Measurements from ENCODE around the gene AUP1. TPM values are rescaled to one million over a fixed set of nuclear protein-coding genes. Genes with fewer than 3 reads are reported as not detected.

The AUP1 gene
- total RNA-seq, 1 donor from 2014 or later, result 57.4 TPM

DNA sequence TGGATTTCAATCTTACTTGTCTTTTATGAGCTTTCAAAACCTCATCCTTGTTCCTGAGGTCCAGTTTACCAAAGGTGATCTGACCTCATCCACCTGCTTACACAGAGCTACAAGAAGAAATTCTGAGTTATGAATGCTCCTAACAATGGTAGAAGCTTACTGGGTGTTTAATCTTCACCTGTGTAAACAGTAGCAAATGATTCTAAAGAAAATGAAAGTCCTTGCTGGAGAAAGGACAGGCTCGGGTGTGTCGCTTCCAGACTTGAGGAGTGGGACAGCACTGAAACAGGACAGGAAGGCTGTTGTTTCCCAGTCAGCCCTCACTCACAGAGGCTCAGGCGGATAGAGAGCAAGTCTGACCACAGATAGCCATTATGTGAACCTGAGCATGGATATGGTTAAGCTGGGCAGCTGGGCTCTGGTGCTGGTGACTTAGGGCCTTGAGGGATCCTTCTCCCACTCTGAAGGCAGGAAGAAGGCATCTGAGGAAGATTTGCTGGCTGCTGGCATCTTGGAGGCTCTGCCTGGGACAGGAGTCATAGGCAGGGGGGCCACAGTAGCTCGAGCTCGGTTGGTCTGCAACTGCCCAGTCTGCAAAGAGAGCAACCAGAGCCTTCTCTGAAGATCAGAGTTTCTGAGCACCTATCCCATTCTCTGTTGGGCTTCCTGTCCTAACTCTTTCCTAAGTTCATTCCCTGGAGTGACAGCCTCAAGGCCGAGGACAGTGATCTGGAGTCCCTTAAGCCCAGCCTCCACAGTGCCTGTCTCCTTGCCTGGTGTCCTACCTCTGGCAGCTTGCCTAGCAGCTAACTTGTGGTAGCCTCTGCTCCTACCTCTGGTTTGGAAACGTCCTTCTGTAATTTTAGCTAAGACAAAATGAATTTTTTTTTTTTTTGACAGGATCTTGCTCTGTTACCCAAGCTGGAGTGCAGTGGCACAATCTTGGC lies 29.1 kb upstream of the AUP1 start:
- peaks cover 16 to 36% (median 28%) of the 10 kb centered on the region in 3 donors for H3K27me3 ChIP-seq (ENCODE audit: control insufficient read depth in 3 of 3, insufficient read depth in 3 of 3, low read length in 3 of 3)
- H3K9me3 ChIP-seq (ENCODE audit: control insufficient read depth in 3 of 3, low read length in 3 of 3), result no peaks in the 10 kb centered on the region
- no peak overlapping the region for H3K9ac ChIP-seq (ENCODE audit: low read depth in 1 of 3, low read length in 3 of 3)
- peaks cover 0 to 13% (median 3%) of the 10 kb centered on the region in 3 donors for H3K4me1 ChIP-seq (ENCODE audit: control insufficient read depth in 3 of 3, insufficient read depth in 3 of 3, low read length in 3 of 3)
- H3K27ac ChIP-seq (ENCODE audit: low read depth, low read length), result no peak overlapping the region
- H3K36me3 ChIP-seq (ENCODE audit: control insufficient read depth in 3 of 3, insufficient read depth in 3 of 3, low read length in 3 of 3), result peaks cover 0 to 3% (median 0%) of the 10 kb centered on the region in 3 donors
- H3K4me3 ChIP-seq (ENCODE audit: low read length in 3 of 3), result no peak overlapping the region

DNA sequence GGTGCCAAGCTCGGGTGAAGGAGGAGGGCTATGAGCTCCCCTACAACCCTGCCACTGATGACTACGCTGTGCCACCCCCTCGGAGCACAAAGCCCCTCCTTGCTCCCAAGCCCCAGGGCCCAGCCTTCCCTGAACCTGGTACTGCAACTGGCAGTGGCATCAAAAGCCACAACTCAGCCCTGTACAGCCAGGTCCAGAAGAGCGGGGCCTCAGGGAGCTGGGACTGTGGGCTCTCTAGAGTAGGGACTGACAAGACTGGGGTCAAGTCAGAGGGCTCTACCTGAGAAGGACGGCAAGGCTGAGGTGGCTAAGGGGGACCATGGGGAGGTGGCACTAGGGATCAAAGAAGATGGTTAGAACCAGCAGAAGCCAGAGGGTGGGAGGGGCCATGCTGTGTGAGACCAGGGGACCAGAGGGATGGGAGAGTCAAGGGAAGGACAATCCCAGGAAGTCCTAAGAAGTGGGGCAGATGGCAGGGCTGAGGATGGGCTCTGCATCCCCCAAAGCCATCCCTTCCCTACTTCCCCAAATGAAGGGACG lies 27.4 kb upstream of the AUP1 start:
- peaks cover 0 to 3% (median 0%) of the 10 kb centered on the region in 3 donors for H3K36me3 ChIP-seq (ENCODE audit: control insufficient read depth in 3 of 3, insufficient read depth in 3 of 3, low read length in 3 of 3)
- H3K4me1 ChIP-seq (ENCODE audit: control insufficient read depth in 3 of 3, insufficient read depth in 3 of 3, low read length in 3 of 3), result peaks cover 3 to 18% (median 6%) of the 10 kb centered on the region in 3 donors
- H3K9ac ChIP-seq (ENCODE audit: low read depth in 1 of 3, low read length in 3 of 3), result no peak overlapping the region

DNA sequence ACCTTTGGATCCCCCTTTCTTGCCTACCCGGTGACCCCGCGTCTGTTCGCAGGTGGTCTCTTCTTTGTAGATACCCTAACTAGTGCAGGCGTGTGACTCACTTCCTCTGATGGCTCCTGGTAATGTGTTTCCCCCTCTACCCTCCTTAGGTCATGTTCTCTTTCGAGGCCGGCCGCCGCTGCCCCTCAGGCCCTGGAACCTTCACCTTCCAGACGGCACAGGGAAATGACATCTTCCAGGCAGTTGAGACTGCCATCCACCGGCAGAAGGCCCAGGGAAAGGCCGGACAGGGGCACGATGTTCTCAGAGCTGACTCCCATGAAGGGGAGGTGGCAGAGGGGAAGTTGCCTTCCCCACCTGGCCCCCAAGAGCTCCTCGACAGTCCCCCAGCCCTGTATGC lies 26.7 kb upstream of the AUP1 start:
- H3K27me3 ChIP-seq (ENCODE audit: control insufficient read depth in 3 of 3, insufficient read depth in 3 of 3, low read length in 3 of 3), result peaks cover 8 to 49% (median 40%) of the 10 kb centered on the region in 3 donors
- H3K9me3 ChIP-seq (ENCODE audit: control insufficient read depth in 3 of 3, low read length in 3 of 3), result no peaks in the 10 kb centered on the region
- peaks cover 3 to 18% (median 6%) of the 10 kb centered on the region in 3 donors for H3K4me1 ChIP-seq (ENCODE audit: control insufficient read depth in 3 of 3, insufficient read depth in 3 of 3, low read length in 3 of 3)
- H3K9ac ChIP-seq (ENCODE audit: low read depth in 1 of 3, low read length in 3 of 3), result no peak overlapping the region
- H3K36me3 ChIP-seq (ENCODE audit: control insufficient read depth in 3 of 3, insufficient read depth in 3 of 3, low read length in 3 of 3), result peaks cover 0 to 3% (median 0%) of the 10 kb centered on the region in 3 donors
- H3K27ac ChIP-seq (ENCODE audit: low read depth, low read length), result no peak overlapping the region
- H3K4me3 ChIP-seq (ENCODE audit: low read length in 3 of 3), result peak overlapping the region in 1 of 3 donors; percentile 75

More for the DNA sequence above, 27.4 kb upstream of the AUP1 start:
- Histone ChIP-seq H3K27me3 (ENCODE audit: control insufficient read depth in 3 of 3, insufficient read depth in 3 of 3, low read length in 3 of 3) (peaks cover 9 to 44% (median 38%) of the 10 kb centered on the region in 3 donors), H3K27ac (ENCODE audit: low read depth, low read length) (no peak overlapping the region), H3K4me3 (ENCODE audit: low read length in 3 of 3) (no peak overlapping the region), H3K9me3 (ENCODE audit: control insufficient read depth in 3 of 3, low read length in 3 of 3) (no peaks in the 10 kb centered on the region)

DNA sequence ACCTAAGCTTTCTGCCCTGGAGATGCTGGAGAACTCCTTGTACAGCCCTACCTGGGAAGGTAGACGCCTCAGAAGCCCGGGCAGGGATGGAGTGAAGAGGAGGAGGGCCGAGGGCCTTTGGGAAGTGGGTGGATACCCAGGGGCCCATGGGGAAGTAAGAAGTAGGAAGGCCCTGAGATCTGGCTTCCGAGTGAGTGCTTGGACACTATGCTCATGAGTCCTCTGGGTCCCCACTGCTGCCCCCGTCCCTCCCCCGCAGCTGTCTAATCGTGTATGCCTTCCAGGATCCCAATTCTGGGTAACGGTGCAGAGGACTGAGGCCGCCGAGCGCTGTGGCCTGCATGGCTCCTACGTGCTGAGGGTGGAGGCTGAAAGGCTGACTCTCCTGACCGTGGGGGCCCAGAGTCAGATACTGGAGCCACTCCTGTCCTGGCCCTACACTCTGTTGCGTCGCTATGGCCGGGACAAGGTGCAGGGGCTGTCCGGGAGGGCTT lies 26.2 kb upstream of the AUP1 start:
- Histone ChIP-seq H3K27me3 (ENCODE audit: control insufficient read depth in 3 of 3, insufficient read depth in 3 of 3, low read length in 3 of 3) (peaks cover 8 to 50% (median 40%) of the 10 kb centered on the region in 3 donors), H3K4me3 (ENCODE audit: low read length in 3 of 3) (peak overlapping the region; percentile 75 to 84 (median 78)), H3K9ac (ENCODE audit: low read depth in 1 of 3, low read length in 3 of 3) (peak overlapping the region in 1 of 3 donors; percentile 69), H3K9me3 (ENCODE audit: control insufficient read depth in 3 of 3, low read length in 3 of 3) (no peaks in the 10 kb centered on the region), H3K36me3 (ENCODE audit: control insufficient read depth in 3 of 3, insufficient read depth in 3 of 3, low read length in 3 of 3) (peaks cover 0 to 3% (median 0%) of the 10 kb centered on the region in 3 donors), H3K27ac (ENCODE audit: low read depth, low read length) (no peak overlapping the region), H3K4me1 (ENCODE audit: control insufficient read depth in 3 of 3, insufficient read depth in 3 of 3, low read length in 3 of 3) (peaks cover 3 to 18% (median 6%) of the 10 kb centered on the region in 3 donors)

DNA sequence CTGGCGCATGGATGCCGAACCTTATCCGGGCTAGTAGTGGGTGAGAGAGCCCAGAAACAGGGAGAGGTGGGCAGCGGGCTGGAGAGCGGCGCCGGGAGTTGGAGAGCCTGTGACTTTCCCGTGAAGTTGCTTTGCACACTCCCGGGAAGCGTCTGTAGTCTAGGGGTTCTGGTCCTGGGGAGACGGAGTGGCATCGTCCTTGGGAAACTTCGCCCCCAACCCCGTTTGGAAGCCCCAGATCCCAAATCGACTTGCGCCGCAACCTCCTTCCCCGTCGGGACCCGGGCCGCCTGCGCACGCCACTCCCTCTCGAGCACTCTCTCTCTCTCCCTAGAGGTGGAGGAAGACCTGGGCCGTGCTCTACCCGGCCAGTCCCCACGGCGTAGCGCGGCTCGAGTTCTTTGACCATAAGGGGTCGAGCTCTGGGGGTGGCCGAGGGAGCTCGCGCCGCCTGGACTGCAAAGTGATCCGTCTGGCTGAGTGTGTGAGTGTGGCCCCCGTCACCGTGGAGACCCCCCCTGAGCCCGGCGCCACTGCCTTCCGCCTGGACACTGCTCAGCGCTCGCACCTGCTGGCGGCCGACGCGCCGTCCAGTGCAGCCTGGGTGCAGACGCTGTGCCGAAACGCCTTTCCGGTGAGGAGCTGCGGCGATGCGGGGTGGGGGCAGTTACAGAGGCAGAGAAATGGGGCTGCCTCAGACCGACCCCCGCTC lies 25.5 kb upstream of the AUP1 start:
- no peaks in the 10 kb centered on the region for H3K9me3 ChIP-seq (ENCODE audit: control insufficient read depth in 3 of 3, low read length in 3 of 3)
- peaks cover 3 to 20% (median 6%) of the 10 kb centered on the region in 3 donors for H3K4me1 ChIP-seq (ENCODE audit: control insufficient read depth in 3 of 3, insufficient read depth in 3 of 3, low read length in 3 of 3)
- peak overlapping the region; percentile 71 for H3K27ac ChIP-seq (ENCODE audit: low read depth, low read length)

DNA sequence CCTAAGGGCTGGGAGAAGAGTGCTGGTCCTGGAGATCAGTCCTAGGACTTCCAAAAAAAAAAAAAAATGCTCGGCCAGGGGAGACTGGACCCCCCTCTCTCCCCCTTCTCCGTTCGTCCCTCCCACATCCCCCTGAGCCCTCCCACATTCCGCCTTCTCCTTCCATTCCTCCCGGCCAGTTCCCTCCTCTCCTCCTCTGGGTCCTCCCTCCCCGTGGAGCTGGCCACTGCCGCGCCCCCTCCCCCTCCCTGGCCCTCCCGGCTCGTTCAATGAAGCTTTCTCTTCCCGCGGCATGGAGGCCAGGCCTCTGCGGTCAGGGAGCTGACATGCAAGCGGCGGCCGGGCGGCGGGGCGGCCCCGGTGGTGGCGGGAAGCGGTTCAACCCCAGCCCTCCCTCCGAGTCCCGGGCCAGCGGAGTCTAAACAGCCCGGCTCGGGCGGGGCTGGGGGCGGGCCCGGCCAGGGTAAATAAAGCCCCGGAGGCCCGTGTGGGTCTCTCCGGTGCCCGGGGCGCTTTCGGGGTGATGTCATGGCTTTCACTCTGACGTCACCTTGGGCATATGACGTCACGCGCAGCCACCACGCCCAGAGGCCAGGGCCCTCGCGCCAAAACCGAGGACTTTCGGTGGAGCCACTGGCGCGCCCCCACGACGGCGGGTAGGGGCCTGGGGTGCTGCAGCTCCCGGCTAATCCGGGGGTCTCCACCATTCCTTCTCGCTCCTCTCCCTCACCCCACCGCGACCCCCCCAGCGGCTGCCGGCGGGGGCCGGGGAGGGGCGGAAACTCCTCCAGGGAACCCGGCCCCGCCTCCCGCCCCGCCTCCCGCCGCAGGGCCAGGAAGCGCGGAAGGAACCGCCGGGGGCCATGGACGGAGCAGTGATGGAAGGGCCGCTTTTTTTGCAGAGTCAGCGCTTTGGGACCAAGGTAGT lies 24.6 kb upstream of the AUP1 start, which contains the start of the genes DOK1 and LOXL3:
TSS of gene DOK1 (plus strand) at position 829 of the 928 bp plus-strand sequence. CDS start at position 864, 35 bp downstream.
TSS of gene LOXL3 (minus strand) at position 51 of the 928 bp plus-strand sequence. CDS start 1,308 bp downstream, outside the sequence.
- peak within 1 kb of the TSS; percentile 75 to 84 (median 78) for H3K4me3 ChIP-seq (ENCODE audit: low read length in 3 of 3)
- peak within 1 kb of the TSS; percentile 71 for H3K27ac ChIP-seq (ENCODE audit: low read depth, low read length)
- H3K36me3 ChIP-seq (ENCODE audit: control insufficient read depth in 3 of 3, insufficient read depth in 3 of 3, low read length in 3 of 3), result peaks cover 0 to 3% (median 0%) of the 10 kb centered on the region in 3 donors
- H3K9ac ChIP-seq (ENCODE audit: low read depth in 1 of 3, low read length in 3 of 3), result peak within 1 kb of the TSS; percentile 65 to 69 (median 68)
- peaks cover 11 to 28% (median 13%) of the 10 kb centered on the region in 3 donors for H3K4me1 ChIP-seq (ENCODE audit: control insufficient read depth in 3 of 3, insufficient read depth in 3 of 3, low read length in 3 of 3)
- H3K27me3 ChIP-seq (ENCODE audit: control insufficient read depth in 3 of 3, insufficient read depth in 3 of 3, low read length in 3 of 3), result peaks cover 15 to 58% (median 50%) of the 10 kb centered on the region in 3 donors
- H3K9me3 ChIP-seq (ENCODE audit: control insufficient read depth in 3 of 3, low read length in 3 of 3), result no peaks in the 10 kb centered on the region

More for the DNA sequence above, 25.5 kb upstream of the AUP1 start:
- Histone ChIP-seq H3K27me3 (ENCODE audit: control insufficient read depth in 3 of 3, insufficient read depth in 3 of 3, low read length in 3 of 3) (peaks cover 10 to 50% (median 44%) of the 10 kb centered on the region in 3 donors), H3K36me3 (ENCODE audit: control insufficient read depth in 3 of 3, insufficient read depth in 3 of 3, low read length in 3 of 3) (peaks cover 0 to 3% (median 0%) of the 10 kb centered on the region in 3 donors), H3K4me3 (ENCODE audit: low read length in 3 of 3) (peak overlapping the region; percentile 75 to 84 (median 78)), H3K9ac (ENCODE audit: low read depth in 1 of 3, low read length in 3 of 3) (peak overlapping the region; percentile 65 to 69 (median 68))

DNA sequence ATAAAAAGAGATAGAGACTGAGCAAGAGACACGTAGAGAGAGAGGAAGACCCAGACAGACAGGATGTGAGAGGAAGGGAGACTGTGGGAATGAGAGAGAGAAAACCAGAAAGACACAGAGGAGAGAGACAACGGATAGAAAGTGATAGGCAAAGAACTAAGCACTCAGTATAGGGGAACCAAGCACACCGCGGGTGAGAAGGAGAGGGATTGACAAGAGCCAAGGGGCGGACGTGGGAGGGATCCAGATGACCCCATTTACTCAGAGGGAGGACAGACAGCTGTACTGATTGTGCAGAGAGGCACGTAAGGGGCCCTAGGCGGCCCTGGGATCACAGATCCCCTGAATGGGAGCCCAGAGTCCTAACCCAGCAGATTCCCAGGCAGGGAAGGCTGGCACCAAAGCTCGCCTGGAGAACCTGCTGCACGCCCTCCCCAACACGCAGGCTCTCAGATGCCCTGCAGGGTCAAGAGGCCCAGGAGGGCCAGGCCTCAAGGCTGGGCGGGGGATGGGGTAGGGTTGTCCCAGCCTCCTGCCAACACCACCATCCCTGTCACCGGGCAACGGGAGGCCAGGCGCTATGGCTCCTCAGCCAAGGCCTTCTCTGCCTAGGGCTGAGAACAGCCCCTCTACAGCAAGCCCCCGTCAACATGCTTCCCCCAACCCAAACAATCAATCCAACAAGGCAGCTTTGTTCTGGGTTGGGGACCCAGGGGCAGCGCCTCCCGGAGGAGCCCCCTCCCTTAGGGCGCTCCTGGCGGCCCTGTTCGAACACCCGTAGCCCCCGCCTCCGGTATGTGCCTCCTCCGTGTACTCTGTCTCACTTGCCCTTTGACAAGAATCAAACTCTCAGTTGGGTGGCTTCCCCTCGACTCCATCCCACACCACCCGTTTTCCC lies 23.7 kb upstream of the AUP1 start:
- Histone ChIP-seq H3K4me3 (ENCODE audit: low read length in 3 of 3) (peak overlapping the region; percentile 60 to 75 (median 70)), H3K4me1 (ENCODE audit: control insufficient read depth in 3 of 3, insufficient read depth in 3 of 3, low read length in 3 of 3) (peaks cover 16 to 36% (median 21%) of the 10 kb centered on the region in 3 donors), H3K27me3 (ENCODE audit: control insufficient read depth in 3 of 3, insufficient read depth in 3 of 3, low read length in 3 of 3) (peaks cover 15 to 64% (median 50%) of the 10 kb centered on the region in 3 donors), H3K36me3 (ENCODE audit: control insufficient read depth in 3 of 3, insufficient read depth in 3 of 3, low read length in 3 of 3) (peaks cover 0 to 3% (median 0%) of the 10 kb centered on the region in 3 donors), H3K9me3 (ENCODE audit: control insufficient read depth in 3 of 3, low read length in 3 of 3) (no peaks in the 10 kb centered on the region), H3K27ac (ENCODE audit: low read depth, low read length) (peak overlapping the region; percentile 71), H3K9ac (ENCODE audit: low read depth in 1 of 3, low read length in 3 of 3) (peak overlapping the region; percentile 51 to 59 (median 57))
